IMR-90 (cell line): ENCODE measurements around the gene HDHD3. TPM values are rescaled to one million over a fixed set of nuclear protein-coding genes. Genes with fewer than 3 reads are reported as not detected.

ENCODE experiments used
- ATAC-seq: fragments of 200-7000 bp; cut with Tn5 transposase; 2 replicates; pipeline ENCODE4 v1.9.1; 2020; ENCODE audit warnings: low read depth, mild to moderate bottlenecking, moderate library complexity
- BruUV-seq: library from RNA; stranded (reverse); fragments of 400-500 nt; replicated peaks from 2 replicates; lab custom pipeline; 2021; lab: Mats Ljungman, UMichigan
- CTCF ChIA-PET: fragments of 300-600 bp; formaldehyde crosslinking; extraction: SDS; loops from one replicate; lab custom pipeline; 2021; ENCODE audit warnings: antibody characterized with exemption; lab: Yijun Ruan, JAX
- POLR2A ChIA-PET: fragments of 300-600 bp; sonication (Branson Sonifier 250); formaldehyde crosslinking; loops from one replicate; lab custom pipeline; 2022; ENCODE audit warnings: antibody characterized with exemption; ENCODE audit not compliant: unreplicated experiment; lab: Charles Lee
- DNase-seq: peaks from one replicate; pipeline ENCODE4 v3.0.0; 2013
- H2AFZ ChIP-seq: replicated peaks from 2 replicates; pipeline ENCODE3; 2013; ENCODE audit warnings: low read length, mild to moderate bottlenecking; ENCODE audit not compliant: poor library complexity
- H2AK5ac ChIP-seq: 2 replicates; pipeline ENCODE4 v1.6.1; 2013; ENCODE audit warnings: low read depth, low read length, inconsistent platforms
- H2AK9ac ChIP-seq: replicated peaks from 2 replicates; pipeline ENCODE3; 2013; ENCODE audit warnings: mild to moderate bottlenecking, low read depth, low read length, moderate library complexity; ENCODE audit not compliant: poor library complexity
- H2BK120ac ChIP-seq: 2 replicates; pipeline ENCODE4 v1.6.1; 2013; ENCODE audit warnings: low read depth, low read length, inconsistent platforms
- H2BK15ac ChIP-seq: 3 replicates; pipeline ENCODE4 v1.6.1; 2013; ENCODE audit warnings: low read depth, low read length, inconsistent platforms
- H2BK20ac ChIP-seq: 2 replicates; pipeline ENCODE4 v1.6.1; 2013; ENCODE audit warnings: low read depth, mild to moderate bottlenecking, inconsistent platforms, low read length, moderate library complexity
- H2BK5ac ChIP-seq: 2 replicates; pipeline ENCODE4 v1.6.1; 2013; ENCODE audit warnings: mild to moderate bottlenecking, low read depth, low read length, inconsistent platforms; ENCODE audit not compliant: poor library complexity, severe bottlenecking
- H3K14ac ChIP-seq: replicated peaks from 2 replicates; pipeline ENCODE4 v1.6.1; 2013; ENCODE audit warnings: low read depth, low read length, inconsistent platforms
- H3K18ac ChIP-seq: 2 replicates; pipeline ENCODE4 v1.6.1; 2013; ENCODE audit warnings: low read depth, low read length, control low read depth
- H3K23ac ChIP-seq: 2 replicates; pipeline ENCODE4 v1.6.1; 2013; ENCODE audit warnings: low read depth, low read length, inconsistent platforms
- H3K27ac ChIP-seq: 2 replicates; pipeline ENCODE4 v1.5.1; 2013; ENCODE audit warnings: mild to moderate bottlenecking, control low read depth, low read length; ENCODE audit not compliant: insufficient read depth
- H3K27me3 ChIP-seq: 2 replicates; pipeline ENCODE4 v1.6.1; 2013; ENCODE audit warnings: low read length; ENCODE audit not compliant: control insufficient read depth, insufficient read depth
- H3K36me3 ChIP-seq: 2 replicates; pipeline ENCODE4 v1.6.1; 2013; ENCODE audit warnings: low read length, mixed read lengths; ENCODE audit not compliant: control insufficient read depth, insufficient read depth
- H3K4ac ChIP-seq: 2 replicates; pipeline ENCODE4 v1.6.1; 2013; ENCODE audit warnings: low read depth, low read length, inconsistent platforms
- H3K4me1 ChIP-seq: 2 replicates; pipeline ENCODE4 v1.6.1; 2013; ENCODE audit warnings: low read length, mixed read lengths; ENCODE audit not compliant: control insufficient read depth, insufficient read depth
- H3K4me2 ChIP-seq: 2 replicates; pipeline ENCODE4 v1.6.1; 2013; ENCODE audit warnings: low read depth, mild to moderate bottlenecking, control low read depth, low read length, moderate library complexity
- H3K4me3 ChIP-seq: 2 replicates; pipeline ENCODE4 v1.5.1; 2013; ENCODE audit warnings: low read depth, mild to moderate bottlenecking, control low read depth, low read length, moderate library complexity; ENCODE audit not compliant: insufficient read depth
- H3K56ac ChIP-seq: 2 replicates; pipeline ENCODE4 v1.6.1; 2013; ENCODE audit warnings: low read length, inconsistent platforms; ENCODE audit not compliant: insufficient read depth; ENCODE audit errors: extremely low read depth
- H3K79me1 ChIP-seq, 2 experiments: 2 replicates each; pipeline ENCODE4 v1.6.1; 2013; ENCODE audit warnings: low read length in 2 of 2, inconsistent platforms in 1 of 2, low read depth in 1 of 2
- H3K9ac ChIP-seq: 2 replicates; pipeline ENCODE4 v1.6.1; 2013; ENCODE audit warnings: low read depth, low read length, control low read depth
- H3K9me1 ChIP-seq: 2 replicates; pipeline ENCODE4 v1.6.1; 2013; ENCODE audit warnings: low read length, inconsistent platforms; ENCODE audit not compliant: insufficient read depth
- H3K9me3 ChIP-seq: 2 replicates; pipeline ENCODE4 v1.6.1; 2013; ENCODE audit warnings: low read length; ENCODE audit not compliant: control insufficient read depth, insufficient read depth
- H4K20me1 ChIP-seq: 2 replicates; pipeline ENCODE4 v1.6.1; 2013; ENCODE audit warnings: low read length, inconsistent platforms; ENCODE audit not compliant: insufficient read depth
- H4K5ac ChIP-seq: 2 replicates; pipeline ENCODE4 v1.6.1; 2013; ENCODE audit warnings: mild to moderate bottlenecking, low read depth, low read length, control low read depth
- H4K8ac ChIP-seq, 2 experiments: 2 replicates each; pipeline ENCODE4 v1.6.1; 2013; ENCODE audit warnings: low read depth in 2 of 2, low read length in 2 of 2, control low read depth in 1 of 2, inconsistent platforms in 1 of 2
- H4K91ac ChIP-seq: 2 replicates; pipeline ENCODE4 v1.6.1; 2013; ENCODE audit warnings: low read depth, low read length, inconsistent platforms; ENCODE audit not compliant: insufficient read depth
- BHLHE40 ChIP-seq: fragments of 150-350 bp; IDR thresholded peaks from 2 replicates; pipeline ENCODE4 v1.6.1; 2016; ENCODE audit warnings: mild to moderate bottlenecking, low read depth, low read length
- CHD1 ChIP-seq: IDR thresholded peaks from 2 replicates; pipeline ENCODE4 v1.6.1; 2012; ENCODE audit warnings: low read depth, low read length, improper control_type of control experiment
- FOS ChIP-seq: fragments of 150-350 bp; IDR thresholded peaks from 2 replicates; pipeline ENCODE4 v1.6.1; 2016; ENCODE audit warnings: low read depth, low read length
- MAFK ChIP-seq: IDR thresholded peaks from 2 replicates; pipeline ENCODE4 v1.6.1; 2012; ENCODE audit warnings: low read depth, low read length, improper control_type of control experiment
- MAZ ChIP-seq: IDR thresholded peaks from 2 replicates; pipeline ENCODE4 v1.6.1; 2012; ENCODE audit warnings: low read depth, mild to moderate bottlenecking, low read length, improper control_type of control experiment, moderate library complexity, borderline replicate concordance
- MXI1 ChIP-seq: IDR thresholded peaks from 2 replicates; pipeline ENCODE4 v1.6.1; 2012; ENCODE audit warnings: low read depth, mild to moderate bottlenecking, low read length, moderate library complexity, borderline replicate concordance
- NFE2L2 ChIP-seq: fragments of 150-350 bp; IDR thresholded peaks from 2 replicates; pipeline ENCODE4 v1.6.1; 2016; ENCODE audit warnings: low read depth, mild to moderate bottlenecking, low read length
- POLR2A ChIP-seq: IDR thresholded peaks from 2 replicates; pipeline ENCODE4 v1.6.1; 2012; ENCODE audit warnings: mild to moderate bottlenecking, low read depth, low read length
- RCOR1 ChIP-seq: IDR thresholded peaks from 2 replicates; pipeline ENCODE4 v1.6.1; 2012; ENCODE audit warnings: mild to moderate bottlenecking, low read length, improper control_type of control experiment; ENCODE audit not compliant: insufficient replicate concordance
- RFX5 ChIP-seq: IDR thresholded peaks from 2 replicates; pipeline ENCODE4 v1.8.0; 2012; ENCODE audit warnings: low read depth, mild to moderate bottlenecking, low read length, moderate library complexity
- SMC3 ChIP-seq: fragments of 150-350 bp; IDR thresholded peaks from 2 replicates; pipeline ENCODE4 v1.6.1; 2016; ENCODE audit warnings: low read depth, mild to moderate bottlenecking, antibody characterized with exemption, low read length, moderate library complexity
- whole genome bisulfite sequencing, 2 experiments: methylation state at CpG; one replicate each; pipeline versions ENCODE4 v1.1.5 to v1.1.7; 2013; ENCODE audit warnings: missing lambda C conversion rate in 2 of 2; ENCODE audit not compliant: insufficient read length in 1 of 2; ENCODE audit errors: extremely low coverage in 2 of 2; 5-methylcytosine and 5-hydroxymethylcytosine counted together
- dilution Hi-C: fragments of 300-500 bp; cut with HindIII; formaldehyde crosslinking; loops from one replicate; pipeline ENCODE4 v1.14.3; 2018; ENCODE audit warnings: low sequenced_read_pairs; ENCODE audit not compliant: unreplicated experiment
- in situ Hi-C: fragments of 300-500 bp; cut with MboI; formaldehyde crosslinking; loops from 3 replicates; pipeline ENCODE4 v1.14.3; 2019; ENCODE audit warnings: low sequenced_read_pairs, inconsistent platforms, mixed read lengths
- intact Hi-C: fragments of 100-400 bp; cut with micrococcal nuclease; formaldehyde crosslinking; loops from 2 replicates; pipeline ENCODE4 v1.10.0; 2022
- polyA plus RNA-seq, 3 experiments: library from polyadenylated mRNA; depleted of rRNA; stranded (reverse); fragments of >200 nt; gene quantifications; 2 replicates each; pipeline ENCODE4 v1.2.3, GENCODE V29; 2012; ENCODE audit warnings: low replicate concordance in 1 of 3
- total RNA-seq: library from RNA; depleted of rRNA; stranded (reverse); fragments of >200 nt; gene quantifications from 2 replicates; pipeline ENCODE4 v1.2.3, GENCODE V29; 2012
- TF ChIP-seq, protein P1 (sequence below): conservative IDR thresholded peaks from 2 replicates; pipeline ENCODE4 v1.5.1; 2012; ENCODE audit warnings: mild to moderate bottlenecking, low read depth, low read length, improper control_type of control experiment
- TF ChIP-seq, protein P2 (sequence below): fragments of 150-350 bp; IDR thresholded peaks from 2 replicates; pipeline ENCODE4 v1.6.1; 2017; ENCODE audit warnings: mild to moderate bottlenecking, antibody characterized with exemption, low read length, low read depth
- TF ChIP-seq, protein P3 (sequence below): fragments of 150-350 bp; IDR thresholded peaks from 2 replicates; pipeline ENCODE4 v1.6.1; 2016; ENCODE audit warnings: low read depth, mild to moderate bottlenecking, low read length, moderate library complexity, borderline replicate concordance

The HDHD3 gene
- total and polyA plus RNA-seq, 2 of the 4 experiments (the other 2 are of a cell fraction), result 7.0 to 8.6 TPM

DNA sequence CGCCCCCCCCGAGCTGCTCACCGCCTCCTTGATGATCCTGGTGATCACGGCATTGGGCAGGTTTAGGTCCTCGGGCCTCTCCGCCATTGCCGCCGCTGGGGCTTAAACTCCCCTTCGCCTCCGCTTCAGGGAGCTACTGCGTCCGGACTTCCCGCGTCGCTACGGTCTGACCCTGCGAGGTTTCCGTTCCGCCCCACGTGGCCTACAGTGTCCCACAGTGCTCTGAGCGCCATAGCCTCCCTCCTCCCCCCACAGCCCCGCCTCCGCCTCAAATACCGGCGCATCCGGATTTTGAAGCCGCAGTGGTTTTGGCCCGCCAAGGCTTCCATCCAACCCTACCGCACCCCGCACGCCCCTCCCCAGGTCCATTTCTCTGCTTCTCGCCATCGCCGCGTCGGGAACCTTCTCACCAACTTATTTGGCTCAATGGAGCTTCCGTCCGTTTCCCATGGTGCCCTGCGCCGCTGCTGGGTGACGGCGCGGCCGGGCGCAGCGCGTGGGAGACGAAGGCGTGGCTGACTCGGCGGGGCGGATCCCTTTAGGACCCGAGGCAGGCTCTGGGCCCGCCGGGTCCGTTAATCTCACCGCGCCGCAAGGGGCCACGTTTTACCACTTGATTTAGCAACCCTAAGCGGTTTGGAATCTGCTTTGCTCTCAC, 33.5 kb upstream of the HDHD3 start, which contains the start of the genes C9orf43 and POLE3:
Gene C9orf43, plus strand, starts transcription at position 541 of the 658 bp plus-strand sequence. CDS start 2,747 bp downstream, outside the sequence.
Gene POLE3, minus strand, starts transcription at position 469 of the 658 bp plus-strand sequence. Its CDS starts 382 bp downstream, at position 87.
- Histone ChIP-seq H3K4me2 (peak within 1 kb of the TSS; percentile 96), H3K9me3 (no peaks in the 10 kb centered on the region), H3K79me1 (peaks cover 12 to 19% of the 10 kb centered on the region in 2 experiments; a peak in 3 of 4 replicates), H3K9me1 (no peaks in the 10 kb centered on the region), H2AFZ (peak within 1 kb of the TSS; percentile 96), H3K36me3 (peaks cover 3% of the 10 kb centered on the region), H2BK20ac (peak within 1 kb of the TSS; percentile 73; the same call in 1 of the 2 replicates), H4K91ac (peak within 1 kb of the TSS; percentile 99), H3K4ac (peak within 1 kb of the TSS; percentile 95), H3K18ac (peak within 1 kb of the TSS; percentile 95), H2AK9ac (peak within 1 kb of the TSS; percentile 88), H4K20me1 (no peaks in the 10 kb centered on the region), H2BK5ac (peak within 1 kb of the TSS; percentile 96), H2BK120ac (peak within 1 kb of the TSS; percentile 99), H3K27me3 (no peaks in the 10 kb centered on the region), H4K8ac (peak within 1 kb of the TSS; percentile 96 to 98), H3K23ac (peak within 1 kb of the TSS; percentile 92), H3K4me3 (peak within 1 kb of the TSS; percentile 78), H3K4me1 (peaks cover 3% of the 10 kb centered on the region; the same call in 1 of the 2 replicates), H2BK15ac (peak within 1 kb of the TSS; percentile 71; the same call in 1 of the 3 replicates), H4K5ac (peak within 1 kb of the TSS; percentile 94), H2AK5ac (peak within 1 kb of the TSS; percentile 94), H3K14ac (peak within 1 kb of the TSS; percentile 95), H3K9ac (peak within 1 kb of the TSS; percentile 94), H3K27ac (peak within 1 kb of the TSS; percentile 94), H3K56ac (peak within 1 kb of the TSS; percentile 96)
- in situ Hi-C loops (no loop called here), intact Hi-C loops (no loop called here), dilution Hi-C loops (no loop called here)
- DNase-seq (peak; percentile 94), ATAC-seq (peak; percentile 97)
- no TSS peak for BruUV-seq
- ChIA-PET CTCF (no interaction called here), POLR2A (interaction anchor here (0.6 to 1.3 kb wide), 4 partner anchors 9 to 316 kb away, joined by 3 to 4 read pairs (median 3); partner anchors contain the start of gene ALAD)
- 0% methylated on average over 39 of the region's 61 CpGs; no CpG with 5 or more reads in 1 of the 2 experiments for WGBS, 2 experiments
- no peak for TF ChIP-seq RFX5
- 0 out of 2 replicates have a peak, but pooled peaks have one; percentile 37 for TF ChIP-seq BHLHE40
- 0 out of 2 replicates have a peak, but pooled peaks have one; percentile 15 for TF ChIP-seq NFE2L2
- TF ChIP-seq, protein P1, sequence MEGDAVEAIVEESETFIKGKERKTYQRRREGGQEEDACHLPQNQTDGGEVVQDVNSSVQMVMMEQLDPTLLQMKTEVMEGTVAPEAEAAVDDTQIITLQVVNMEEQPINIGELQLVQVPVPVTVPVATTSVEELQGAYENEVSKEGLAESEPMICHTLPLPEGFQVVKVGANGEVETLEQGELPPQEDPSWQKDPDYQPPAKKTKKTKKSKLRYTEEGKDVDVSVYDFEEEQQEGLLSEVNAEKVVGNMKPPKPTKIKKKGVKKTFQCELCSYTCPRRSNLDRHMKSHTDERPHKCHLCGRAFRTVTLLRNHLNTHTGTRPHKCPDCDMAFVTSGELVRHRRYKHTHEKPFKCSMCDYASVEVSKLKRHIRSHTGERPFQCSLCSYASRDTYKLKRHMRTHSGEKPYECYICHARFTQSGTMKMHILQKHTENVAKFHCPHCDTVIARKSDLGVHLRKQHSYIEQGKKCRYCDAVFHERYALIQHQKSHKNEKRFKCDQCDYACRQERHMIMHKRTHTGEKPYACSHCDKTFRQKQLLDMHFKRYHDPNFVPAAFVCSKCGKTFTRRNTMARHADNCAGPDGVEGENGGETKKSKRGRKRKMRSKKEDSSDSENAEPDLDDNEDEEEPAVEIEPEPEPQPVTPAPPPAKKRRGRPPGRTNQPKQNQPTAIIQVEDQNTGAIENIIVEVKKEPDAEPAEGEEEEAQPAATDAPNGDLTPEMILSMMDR, result peak; percentile 14; the same call in 1 of the 2 replicates
- peak; percentile 80 for TF ChIP-seq POLR2A
- TF ChIP-seq MAFK, result peak; percentile 10; the same call in 1 of the 2 replicates
- no peak; the same call in 1 of the 2 replicates for TF ChIP-seq SMC3
- TF ChIP-seq, protein P2, sequence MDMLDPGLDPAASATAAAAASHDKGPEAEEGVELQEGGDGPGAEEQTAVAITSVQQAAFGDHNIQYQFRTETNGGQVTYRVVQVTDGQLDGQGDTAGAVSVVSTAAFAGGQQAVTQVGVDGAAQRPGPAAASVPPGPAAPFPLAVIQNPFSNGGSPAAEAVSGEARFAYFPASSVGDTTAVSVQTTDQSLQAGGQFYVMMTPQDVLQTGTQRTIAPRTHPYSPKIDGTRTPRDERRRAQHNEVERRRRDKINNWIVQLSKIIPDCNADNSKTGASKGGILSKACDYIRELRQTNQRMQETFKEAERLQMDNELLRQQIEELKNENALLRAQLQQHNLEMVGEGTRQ, result peak; percentile 96
- TF ChIP-seq, protein P3, sequence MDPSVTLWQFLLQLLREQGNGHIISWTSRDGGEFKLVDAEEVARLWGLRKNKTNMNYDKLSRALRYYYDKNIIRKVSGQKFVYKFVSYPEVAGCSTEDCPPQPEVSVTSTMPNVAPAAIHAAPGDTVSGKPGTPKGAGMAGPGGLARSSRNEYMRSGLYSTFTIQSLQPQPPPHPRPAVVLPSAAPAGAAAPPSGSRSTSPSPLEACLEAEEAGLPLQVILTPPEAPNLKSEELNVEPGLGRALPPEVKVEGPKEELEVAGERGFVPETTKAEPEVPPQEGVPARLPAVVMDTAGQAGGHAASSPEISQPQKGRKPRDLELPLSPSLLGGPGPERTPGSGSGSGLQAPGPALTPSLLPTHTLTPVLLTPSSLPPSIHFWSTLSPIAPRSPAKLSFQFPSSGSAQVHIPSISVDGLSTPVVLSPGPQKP, result no peak
- TF ChIP-seq MXI1, result peak; percentile 79
- TF ChIP-seq RCOR1, result no peak
- TF ChIP-seq CHD1, result no peak
- no peak for TF ChIP-seq FOS
- TF ChIP-seq MAZ, result peak; percentile 69
